Occipital lobe (tissue), 2 donors: Measurements from ENCODE around the gene FBXO21. TPM values are rescaled to one million over a fixed set of nuclear protein-coding genes. Genes with fewer than 3 reads are reported as not detected.

Experiments
- DNase-seq: peaks from one replicate; lab custom pipeline; 2025; lab: John Stamatoyannopoulos, UW
- total RNA-seq: library from RNA; depleted of rRNA; stranded (reverse); fragments of >200 nt; gene quantifications from one replicate; pipeline ENCODE4 v1.2.3, GENCODE V29; 2014

Gene FBXO21
- total RNA-seq, 1 donor from 2014 or later = 131 TPM

- DNase-seq = no peak
Observed at GRCh38 chr12:117167769-117168168, 22.5 kb downstream of the FBXO21 start.

DNA sequence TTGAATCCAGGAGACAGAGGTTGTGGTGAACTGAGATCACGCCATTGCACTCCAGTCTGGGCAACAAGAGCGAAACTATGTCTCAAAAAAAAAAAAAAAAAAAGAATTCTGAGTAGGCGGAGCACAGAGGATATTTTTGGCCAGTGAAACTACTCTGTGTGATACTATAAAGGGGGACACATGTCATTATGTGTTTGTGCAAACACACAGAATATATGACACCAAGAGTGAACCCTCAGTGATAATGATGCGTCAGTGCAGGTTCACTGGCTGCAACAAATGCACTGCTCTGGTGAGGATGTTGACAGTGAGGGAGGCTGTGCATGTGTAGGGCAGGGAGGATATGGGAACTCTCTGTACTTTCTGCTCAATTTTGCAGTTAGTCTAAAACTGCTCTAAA, 24.2 kb downstream of the FBXO21 start:
- DNase-seq = no peak

DNA sequence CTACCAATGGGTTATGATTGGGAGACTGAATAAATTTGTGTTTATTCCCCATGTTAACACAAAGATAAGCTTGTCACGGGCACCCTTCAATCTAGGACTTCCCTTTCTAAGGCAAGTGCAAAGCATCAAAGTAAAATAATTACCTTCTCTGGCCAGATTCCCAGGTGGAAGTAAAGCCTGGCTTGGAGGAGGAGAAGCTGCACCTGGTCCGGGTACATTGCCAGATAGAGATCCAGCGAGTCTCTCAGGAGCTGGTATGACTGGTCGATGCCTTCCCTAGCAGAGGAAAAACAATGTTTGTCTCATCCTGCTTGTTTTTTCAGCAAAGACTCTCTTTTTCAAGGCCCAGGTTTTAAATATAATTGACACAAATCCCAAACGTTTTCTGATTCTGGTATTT, 24.9 kb downstream of the FBXO21 start:
- DNase-seq = no peak

DNA sequence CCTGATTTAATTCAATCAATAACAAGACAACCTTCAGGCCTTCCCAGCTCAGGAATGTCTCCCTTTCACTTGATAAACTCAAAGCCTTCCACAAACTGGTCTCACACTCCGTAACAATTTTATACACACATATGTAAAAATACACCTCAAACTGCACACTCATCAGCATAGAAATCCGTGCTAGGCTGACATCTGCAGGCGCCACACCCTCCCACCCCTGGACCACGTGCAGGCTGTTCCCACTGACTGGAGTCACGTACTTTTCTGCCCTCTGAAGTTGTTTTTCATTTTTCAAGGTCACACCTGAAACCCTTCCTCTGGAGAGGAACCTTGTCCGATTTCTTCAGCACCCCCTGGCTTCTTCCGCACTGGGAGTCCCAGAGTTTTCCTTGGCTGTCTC, 27.6 kb downstream of the FBXO21 start:
- no peak for DNase-seq

GRCh38 chr12:117162167-117162539, 28.1 kb downstream of the FBXO21 start:
- DNase-seq = no peak

- no peak for DNase-seq
Observed at GRCh38 chr12:117161460-117162166, 28.7 kb downstream of the FBXO21 start.

DNA sequence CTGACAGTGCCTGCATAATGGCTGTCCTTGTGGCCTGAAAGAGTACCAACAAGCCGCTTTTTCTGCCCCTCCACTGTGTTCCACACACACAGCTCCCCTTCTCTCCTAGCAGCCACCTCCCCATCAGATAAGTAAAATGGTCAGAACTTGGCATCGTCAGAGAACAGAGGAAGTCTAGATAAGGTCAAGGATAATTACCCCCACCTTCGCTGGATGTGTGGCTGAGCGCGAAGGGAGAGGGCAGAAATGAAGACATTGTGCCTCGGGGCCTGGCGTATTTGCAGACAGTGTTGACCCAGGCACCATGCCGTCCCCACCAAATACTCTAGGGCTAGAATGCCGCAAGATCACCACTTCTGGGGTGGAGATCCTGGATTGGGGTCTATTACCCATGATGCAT, 30.6 kb downstream of the FBXO21 start:
- DNase-seq = no peak

GRCh38 chr12:117158911-117159553, 31.2 kb downstream of the FBXO21 start:
- no peak for DNase-seq

DNA sequence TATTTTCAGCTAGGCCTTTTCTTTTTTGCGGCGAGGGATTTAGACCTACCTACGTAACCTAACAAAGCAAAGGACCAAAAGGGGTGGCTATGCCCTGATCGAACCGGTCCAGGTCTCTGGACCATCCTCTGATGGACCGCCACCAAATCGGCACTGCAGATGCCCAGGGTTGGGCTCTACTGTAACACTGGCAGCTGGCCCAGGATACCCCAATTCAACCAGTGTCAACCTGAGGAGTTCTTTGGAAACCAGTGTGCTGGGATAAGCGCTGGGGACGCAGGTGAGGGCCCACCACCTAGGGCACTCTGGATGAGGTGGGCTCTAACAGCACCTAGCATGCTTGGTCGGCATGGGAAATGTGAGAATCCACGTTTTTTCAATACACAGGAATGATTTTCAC, 32.2 kb downstream of the FBXO21 start:
- DNase-seq = no peak

DNA sequence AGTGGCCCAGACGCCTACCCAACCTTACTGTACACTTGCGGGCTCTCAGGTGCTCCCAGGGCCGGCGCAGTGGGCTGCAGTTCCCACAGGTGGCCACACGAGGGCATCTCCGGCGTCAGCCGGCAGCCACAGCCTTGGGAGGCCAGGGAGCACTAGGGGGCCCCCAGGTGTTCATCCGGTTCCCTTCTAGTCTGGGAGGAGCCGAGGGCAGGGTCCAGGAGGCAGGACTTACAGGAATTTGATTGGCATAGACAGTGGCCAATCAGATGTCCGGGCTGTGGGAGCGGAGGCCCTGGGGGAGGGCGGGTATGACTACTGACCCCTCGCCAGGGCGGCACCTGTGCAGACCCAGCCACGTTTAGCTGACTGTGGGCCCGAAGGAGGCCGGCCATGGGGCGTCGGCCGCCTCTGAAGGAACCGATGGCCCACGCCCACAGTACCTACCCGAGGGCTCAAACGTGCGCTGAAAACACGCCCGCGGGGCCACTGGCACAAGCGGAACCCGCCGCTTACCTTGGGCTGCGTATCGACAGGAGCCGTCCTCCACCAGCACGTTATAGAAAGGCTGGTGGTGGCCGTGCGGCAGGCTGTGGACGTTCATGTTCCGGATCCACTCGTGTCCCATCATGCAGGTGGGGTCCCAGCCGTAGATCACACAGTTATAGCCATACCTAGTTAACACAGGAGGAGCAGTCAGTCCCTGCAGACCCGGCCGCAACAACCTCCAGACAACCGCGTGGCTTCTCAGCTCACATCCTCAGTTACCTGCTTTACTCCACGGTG, 34.8 kb downstream of the FBXO21 start:
- peak; percentile 28 for DNase-seq

GRCh38 chr12:117152793-117153775, 37.2 kb downstream of the FBXO21 start:
- no peak for DNase-seq

DNA sequence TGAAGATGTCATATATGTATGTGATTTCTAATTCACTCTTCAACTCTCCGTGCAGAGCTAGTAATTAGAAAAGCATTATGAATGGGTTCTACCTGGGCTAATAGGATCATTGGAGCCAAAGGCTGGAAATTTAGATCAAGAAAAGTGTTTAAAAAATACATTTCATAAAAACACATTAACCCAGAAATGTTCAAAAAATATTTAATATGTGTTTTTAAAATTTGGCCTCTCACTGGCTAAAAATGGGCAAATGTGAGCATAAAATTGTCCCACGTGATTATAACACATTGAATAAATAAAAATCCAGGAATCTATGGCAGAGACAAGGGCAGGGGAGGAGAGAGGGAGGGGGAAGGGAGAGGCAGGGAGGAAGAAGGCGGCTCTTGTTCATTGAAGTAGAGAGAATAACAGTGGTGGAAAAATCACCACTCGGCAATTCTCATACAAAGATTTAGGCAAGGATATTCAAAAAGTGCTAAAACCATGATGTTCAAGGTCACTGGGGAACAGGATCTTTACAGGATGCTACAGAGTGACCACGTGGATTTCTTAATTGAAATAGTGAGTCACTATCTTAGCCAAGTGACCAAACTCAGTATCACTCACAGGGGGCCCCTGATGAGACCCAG, 38.8 kb downstream of the FBXO21 start:
- no peak for DNase-seq

GRCh38 chr12:117149431-117149830, 40.8 kb downstream of the FBXO21 start:
- DNase-seq = no peak

DNA sequence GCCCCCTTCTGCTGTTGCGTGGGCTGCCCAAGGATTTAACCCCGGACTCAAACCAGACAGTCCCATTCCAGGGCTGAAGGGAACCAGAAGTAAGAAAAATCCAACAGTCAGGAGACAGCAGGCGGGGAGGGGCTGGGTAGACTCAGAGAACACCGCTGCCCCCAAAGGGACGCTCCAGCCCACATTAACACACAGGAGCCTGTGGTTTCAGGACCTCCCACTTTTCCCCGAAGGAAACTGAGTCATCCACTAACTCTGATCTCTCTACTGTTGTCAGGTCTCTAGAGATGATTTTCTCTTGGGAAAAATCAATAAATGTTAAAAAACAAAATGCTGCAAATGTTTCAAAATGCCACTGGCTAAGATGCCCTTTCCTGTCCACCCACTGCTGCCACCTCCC, 41.6 kb downstream of the FBXO21 start:
- DNase-seq = no peak

DNA sequence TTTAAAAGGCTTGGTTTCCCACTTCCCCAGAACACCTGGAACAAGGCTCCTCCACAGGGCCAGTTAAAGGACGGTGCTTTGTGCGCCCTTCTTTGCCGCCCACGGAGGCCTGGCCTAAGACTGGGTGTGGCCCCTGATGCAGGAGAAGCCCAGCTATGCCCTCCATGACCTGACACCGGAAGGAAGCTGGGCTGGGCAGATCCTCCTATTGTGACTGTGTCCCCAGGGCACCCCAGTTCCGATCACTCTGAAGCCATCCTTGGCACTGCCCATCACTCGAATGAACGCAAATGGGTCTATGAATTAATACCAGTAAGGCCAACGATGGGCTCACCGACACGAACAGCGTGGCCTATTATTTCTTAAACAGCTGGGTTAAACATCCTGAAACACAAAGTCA, 42.6 kb downstream of the FBXO21 start:
- DNase-seq = no peak

- DNase-seq = no peak
Observed at GRCh38 chr12:117145597-117146154, 44.6 kb downstream of the FBXO21 start.

GRCh38 chr12:117144599-117144998, 45.7 kb downstream of the FBXO21 start:
- DNase-seq = no peak

DNA sequence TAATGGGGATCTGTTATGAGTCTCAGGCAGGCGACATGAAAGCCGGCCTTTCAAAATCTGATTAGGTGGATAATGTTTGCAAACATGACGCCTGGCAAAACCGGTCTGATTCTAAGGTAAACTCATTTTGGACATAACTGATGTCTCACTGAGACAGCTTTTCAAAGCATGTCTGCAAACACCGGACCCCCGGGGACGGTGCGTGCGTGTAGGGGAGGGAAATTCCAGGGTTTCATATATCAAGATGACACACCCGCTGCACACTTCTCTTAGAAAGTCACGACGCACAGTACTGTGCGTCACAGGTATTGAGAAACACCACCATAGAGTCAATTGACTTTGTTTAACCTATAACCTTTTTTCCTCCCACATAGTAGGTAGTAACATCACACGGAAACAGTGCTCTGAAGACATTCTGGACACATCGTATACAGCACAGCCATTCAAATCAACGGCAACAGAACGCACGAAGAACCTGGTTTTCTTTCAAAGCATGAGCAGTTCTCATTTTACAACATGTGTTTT, 47.2 kb downstream of the FBXO21 start:
- DNase-seq = no peak

GRCh38 chr12:117142094-117142493, 48.2 kb downstream of the FBXO21 start:
- DNase-seq = no peak
